Mucosa of gallbladder (tissue), 1 donor: Measurements from ENCODE around the gene FGD4. TPM values are rescaled to one million over a fixed set of nuclear protein-coding genes. Genes with fewer than 3 reads are reported as not detected.

Experiments used
- DNase-seq: peaks from one replicate; pipeline ENCODE4 v3.0.0-alpha.2; 2020; ENCODE audit warnings: low spot score
- total RNA-seq: library from RNA; stranded (reverse); gene quantifications from one replicate; pipeline ENCODE4 v1.2.1, GENCODE V29; 2021
- donor health status: DM: no; HTN: no; CAD: no.

The FGD4 gene
- total RNA-seq, 1 donor from 2014 or later, result 75.6 TPM

DNA sequence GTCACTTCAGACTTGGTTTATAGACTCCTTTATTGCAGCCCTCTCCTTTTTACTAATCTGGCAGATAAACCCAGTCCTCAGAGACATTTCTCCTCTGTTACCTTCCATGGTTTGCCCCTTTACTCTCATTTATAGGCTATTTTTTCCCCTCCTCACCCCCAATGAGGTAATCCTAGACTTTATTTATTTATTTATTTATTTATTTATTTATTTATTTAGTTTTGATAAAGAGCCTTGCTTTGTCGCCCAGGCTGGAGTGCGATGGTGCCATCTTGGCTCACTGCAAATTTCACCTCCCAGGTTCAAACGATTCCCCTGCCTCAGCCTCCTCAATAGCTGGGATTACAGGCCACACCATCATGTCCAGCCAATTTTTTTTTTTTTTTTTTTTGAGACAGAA lies 8.4 kb downstream of the FGD4 start:
- no peak for DNase-seq

DNA sequence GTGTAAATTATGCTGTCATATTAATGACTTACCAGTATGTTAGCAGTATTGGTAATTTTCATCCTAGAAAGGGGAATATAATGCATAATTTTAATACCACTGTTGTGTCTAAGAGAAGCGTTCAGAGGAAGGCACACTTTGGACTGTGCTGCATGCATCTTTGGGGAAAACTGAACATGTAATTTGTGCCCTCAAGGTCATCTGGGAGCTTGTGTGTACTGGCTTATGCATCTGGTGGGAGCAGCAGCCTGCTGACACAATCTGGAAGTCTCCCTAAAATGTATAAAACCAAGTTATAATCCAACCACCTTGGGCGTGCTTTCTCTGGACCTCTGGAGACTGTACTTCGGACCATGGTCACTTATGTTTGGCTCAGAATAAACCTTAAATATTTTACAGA lies 14.1 kb downstream of the FGD4 start:
- DNase-seq, result no peak

DNA sequence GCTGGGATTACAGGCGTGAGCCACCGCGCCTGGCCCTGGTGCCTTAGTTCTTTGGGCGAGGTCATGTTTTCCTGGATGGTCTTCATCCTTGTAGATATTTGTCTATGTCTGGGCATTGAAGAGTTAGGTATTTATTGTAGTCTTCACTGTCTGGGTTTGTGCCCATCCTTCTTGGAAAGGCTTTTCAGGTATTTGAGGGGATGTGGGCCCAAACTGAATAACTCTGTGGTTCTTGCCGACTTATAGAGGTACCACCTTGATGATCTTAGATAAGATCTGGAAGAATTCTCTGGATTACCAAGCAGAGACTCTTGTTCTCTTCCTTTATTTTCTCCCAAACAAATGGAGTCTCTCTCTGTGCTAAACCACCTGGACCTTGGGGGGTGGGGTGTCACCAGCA lies 18.9 kb downstream of the FGD4 start:
- no peak for DNase-seq

DNA sequence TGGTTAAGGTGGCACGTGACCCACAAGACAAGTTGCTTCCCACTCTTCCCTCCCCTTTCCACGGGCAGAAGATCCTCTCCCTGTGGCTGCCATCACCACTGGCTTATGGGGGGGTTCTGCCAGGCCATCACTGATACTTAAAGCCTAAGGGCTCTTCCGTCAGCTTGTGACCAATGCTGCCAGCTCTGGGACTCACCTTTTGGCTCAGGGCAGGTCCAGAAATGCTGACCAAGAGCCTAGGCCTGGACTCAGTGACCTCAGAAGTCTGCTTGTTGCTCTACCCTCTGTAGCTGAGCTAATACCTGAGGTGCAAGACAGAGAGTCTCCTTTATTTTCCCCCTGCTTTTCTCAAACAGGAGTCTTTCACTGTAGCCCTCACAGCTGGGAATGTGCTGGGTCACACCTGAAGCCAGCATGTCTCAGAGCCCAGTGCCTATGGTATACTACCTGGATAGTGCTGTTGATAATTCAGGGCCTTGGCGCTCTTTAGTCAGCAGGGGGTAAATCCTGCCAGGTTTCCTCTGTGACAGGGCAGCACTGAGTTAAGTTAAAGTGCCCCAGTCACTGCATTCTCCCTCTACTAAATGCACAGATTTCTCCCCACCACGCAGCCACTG lies 19.7 kb downstream of the FGD4 start:
- DNase-seq, result no peak

DNA sequence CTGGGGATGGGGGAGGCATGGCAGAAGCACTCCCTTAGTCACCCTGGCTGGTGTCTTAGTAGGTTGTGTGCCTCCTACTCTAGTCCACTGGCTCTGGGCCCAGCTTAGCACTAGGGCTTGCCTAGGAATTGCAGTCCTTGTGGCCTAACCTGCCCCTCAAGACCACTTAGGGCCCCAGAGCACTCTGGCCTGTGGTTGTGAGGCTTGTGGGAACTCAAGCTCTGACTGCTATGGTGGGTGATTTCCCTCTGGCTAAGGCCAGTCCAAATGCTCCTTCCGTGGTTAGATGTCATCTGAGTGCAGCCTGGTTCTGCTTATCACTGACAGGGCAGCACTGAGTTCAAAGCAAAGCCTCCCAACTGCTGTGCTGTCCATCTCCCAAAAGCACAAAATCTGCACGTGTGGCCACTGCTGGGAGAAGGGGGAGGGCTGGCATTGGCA lies 20.2 kb downstream of the FGD4 start:
- no peak for DNase-seq

DNA sequence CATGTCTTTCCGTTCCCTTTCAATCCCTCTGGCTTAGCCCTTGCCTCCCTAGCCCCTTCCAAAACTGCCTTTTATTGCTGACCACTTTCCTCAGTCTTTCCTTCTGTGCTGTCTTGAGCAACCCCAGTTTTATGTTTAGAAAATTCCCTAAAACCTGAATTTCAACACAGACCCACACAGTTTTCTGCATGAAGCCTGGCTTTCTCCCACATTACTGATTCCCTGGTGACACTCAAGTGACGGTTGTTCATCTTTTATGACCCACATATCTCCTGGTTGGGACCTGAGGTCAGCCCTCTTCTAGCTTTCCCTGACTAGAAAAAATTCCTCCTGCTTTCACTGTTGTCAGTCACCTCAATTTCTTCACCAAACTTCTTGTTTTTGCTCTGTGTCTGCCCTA lies 21.0 kb downstream of the FGD4 start:
- no peak for DNase-seq

DNA sequence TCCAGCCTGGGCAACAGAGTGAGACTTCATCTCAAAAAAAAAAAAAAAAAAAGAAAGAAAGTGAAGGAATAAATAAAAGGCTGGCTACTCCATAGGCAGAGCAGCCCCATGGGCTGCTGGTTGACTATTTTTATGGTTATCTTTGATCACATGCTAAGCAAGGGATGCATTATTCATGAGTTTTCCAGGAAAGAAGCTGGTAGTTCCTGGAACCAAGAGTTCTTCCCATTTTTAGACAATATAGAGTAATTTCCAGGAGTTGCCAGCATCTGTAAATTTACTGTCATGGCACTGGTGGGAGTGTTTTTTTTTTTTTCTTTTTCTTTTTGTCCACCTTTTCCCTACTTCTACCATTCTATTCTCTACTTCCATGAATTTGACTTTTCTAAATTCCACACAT lies 24.2 kb downstream of the FGD4 start:
- no peak for DNase-seq

DNA sequence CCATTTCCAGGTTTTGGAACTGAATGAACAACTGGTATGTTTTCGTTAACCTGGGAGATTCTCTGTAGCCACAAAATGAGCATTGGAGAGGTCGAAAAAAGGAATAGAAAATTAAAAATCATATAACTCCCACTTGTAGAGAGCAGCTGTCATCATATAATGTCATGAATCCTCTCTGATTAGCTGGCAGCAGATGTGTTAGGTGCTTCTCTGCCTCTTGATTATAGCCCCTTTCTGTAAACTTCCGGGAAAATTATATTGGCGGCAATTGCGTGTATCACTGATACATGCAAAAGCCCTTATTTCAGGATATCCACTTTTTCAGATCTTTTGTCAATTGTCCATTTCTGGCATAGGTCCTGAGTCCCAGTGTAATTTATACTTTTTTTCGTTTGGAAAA lies 31.7 kb downstream of the FGD4 start:
- DNase-seq, result no peak

DNA sequence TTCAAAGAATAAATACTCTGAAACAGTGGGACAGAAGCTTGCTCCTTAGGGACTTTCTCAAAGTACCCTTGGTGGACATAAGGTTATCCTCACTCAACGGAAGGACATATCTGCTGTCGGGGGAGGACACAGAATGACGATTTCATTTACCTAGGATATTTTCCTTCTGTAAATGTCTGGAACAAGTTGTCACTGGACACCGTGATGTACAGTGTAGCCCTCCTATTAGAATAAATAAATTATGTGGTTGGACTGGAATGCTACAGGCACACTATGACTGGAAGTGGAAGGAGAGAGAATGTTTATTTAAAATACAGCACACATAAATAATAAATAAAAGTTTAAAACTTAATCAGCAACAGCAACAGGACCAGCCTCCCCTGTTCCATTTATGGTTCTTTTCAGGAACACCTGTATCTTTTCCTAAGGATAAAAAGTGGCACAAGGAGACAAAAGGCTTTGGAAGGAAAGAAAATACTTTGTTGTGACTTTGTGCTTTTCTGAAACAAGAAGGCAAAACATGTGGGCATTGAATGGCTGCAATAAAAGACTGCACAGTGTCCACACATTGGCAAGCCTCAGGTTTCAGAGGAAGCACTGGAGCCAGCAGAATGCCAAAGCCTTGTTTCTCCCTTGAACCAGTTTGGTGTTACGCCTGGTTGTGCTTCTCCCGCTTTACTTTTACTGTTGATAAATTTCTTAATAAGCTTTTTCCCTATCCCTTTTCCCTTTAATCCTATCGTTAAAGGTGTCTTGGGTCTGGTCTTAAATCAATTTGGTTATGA lies 36.8 kb downstream of the FGD4 start:
- DNase-seq, result no peak

DNA sequence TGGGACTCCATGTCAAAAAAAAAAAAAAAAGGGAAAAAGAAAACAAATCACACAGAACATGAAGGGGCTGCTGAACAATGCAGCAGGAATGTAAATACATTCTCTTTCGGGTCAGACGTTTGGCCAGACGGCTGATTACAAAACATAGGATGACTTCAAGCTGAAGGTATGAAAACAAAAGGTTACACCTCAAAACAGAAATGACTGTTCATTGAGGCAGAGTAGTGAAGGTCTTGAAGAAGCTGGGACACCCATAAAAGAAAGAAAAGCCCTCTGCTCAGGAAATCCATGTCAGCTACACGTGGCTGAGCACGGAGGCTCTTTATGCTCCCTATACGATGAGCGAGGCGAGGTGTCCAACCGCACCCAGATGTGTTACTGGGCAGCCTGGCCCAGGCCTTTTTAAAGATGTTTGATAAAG lies 37.7 kb downstream of the FGD4 start:
- DNase-seq, result no peak

DNA sequence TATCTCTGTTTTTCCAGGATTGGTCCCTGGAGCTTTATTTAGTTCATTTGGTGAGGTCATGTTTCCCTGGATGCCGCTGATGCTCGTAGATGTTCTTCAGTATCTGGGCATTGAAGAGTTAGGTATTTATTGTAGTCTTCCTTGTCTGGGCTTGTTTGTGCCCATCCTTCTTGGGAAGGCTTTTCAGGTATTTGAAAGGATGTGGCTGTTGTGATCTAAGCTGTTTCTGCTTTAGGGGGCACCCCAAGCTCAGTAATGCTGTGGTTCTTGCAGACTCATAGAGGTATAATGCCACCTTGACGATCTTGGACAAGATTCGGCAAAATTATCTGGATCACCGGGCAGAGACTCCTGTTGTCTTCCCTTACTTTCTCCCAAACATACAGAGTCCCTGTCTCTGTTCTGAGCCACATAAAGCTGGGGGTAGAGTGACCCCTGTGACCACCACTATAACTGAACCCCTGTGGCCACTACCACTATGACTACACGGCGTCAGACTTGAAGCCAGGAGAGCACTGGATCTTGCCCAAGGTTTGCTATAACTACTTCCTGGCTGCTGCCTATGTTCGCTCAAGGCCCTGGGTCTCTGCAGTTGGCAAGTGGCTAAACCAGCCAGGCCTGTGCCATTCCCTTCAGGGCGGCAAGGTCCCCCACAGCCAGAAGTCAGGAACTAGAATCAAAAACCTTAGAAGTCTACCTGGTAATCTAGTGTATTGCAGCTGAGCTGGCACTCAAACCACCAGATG lies 40.9 kb downstream of the FGD4 start:
- DNase-seq, result no peak

DNA sequence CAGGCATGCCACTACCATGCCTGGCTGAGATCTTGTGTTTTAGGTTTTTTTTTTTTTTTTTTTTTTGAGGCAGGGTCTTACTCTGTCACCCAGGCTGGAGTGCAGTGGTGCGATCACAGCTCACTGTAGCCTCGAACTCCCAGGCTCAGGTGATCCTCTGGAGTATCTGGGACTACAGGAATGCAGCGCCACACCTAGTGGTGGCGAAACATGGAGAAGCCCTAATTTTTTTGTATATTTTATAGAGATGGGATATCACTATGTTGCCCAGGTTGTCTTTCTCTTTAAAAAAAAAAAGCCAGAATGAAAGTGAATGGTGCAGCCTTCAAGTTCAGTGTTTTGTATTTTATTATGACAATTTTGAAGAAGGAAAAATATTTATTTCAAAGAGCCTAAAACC lies 44.1 kb downstream of the FGD4 start:
- no peak for DNase-seq

DNA sequence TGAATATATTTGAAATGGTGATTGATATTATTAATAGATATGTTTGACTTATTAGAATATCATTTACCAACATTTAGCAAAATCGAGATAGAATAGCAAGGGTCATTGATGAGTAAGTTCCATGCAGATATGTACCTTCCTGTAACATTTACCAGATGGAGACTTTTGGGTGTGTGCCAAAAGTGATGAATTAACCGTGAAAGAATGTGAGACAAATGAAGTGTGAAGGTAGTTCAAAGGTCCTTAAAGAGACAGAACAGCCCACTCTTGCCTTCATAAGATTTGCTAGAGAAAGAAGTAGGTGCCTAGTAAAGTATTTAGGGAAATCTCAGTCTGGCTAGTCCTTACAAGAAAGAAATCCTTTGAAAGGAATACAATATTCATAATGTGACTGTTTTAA lies 45.5 kb downstream of the FGD4 start:
- DNase-seq, result peak; percentile 80

DNA sequence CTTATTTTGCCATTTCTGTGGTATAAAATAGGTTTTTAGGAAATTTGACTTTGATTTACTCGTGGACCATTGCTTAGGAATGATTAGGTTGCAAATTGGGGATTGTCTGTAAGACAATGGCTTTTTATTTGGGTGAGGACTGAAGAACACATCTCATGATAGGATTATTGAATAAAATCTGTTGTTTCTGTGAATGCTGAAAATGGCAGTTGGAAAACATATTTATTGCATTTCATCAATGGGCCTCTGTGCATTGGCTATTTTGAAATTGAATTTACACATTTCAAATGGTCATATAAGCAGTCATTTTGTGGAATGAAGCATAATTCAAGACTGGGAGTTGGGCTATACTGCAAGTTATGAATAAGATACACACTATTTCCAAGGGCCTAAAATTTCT lies 46.0 kb downstream of the FGD4 start:
- no peak for DNase-seq

DNA sequence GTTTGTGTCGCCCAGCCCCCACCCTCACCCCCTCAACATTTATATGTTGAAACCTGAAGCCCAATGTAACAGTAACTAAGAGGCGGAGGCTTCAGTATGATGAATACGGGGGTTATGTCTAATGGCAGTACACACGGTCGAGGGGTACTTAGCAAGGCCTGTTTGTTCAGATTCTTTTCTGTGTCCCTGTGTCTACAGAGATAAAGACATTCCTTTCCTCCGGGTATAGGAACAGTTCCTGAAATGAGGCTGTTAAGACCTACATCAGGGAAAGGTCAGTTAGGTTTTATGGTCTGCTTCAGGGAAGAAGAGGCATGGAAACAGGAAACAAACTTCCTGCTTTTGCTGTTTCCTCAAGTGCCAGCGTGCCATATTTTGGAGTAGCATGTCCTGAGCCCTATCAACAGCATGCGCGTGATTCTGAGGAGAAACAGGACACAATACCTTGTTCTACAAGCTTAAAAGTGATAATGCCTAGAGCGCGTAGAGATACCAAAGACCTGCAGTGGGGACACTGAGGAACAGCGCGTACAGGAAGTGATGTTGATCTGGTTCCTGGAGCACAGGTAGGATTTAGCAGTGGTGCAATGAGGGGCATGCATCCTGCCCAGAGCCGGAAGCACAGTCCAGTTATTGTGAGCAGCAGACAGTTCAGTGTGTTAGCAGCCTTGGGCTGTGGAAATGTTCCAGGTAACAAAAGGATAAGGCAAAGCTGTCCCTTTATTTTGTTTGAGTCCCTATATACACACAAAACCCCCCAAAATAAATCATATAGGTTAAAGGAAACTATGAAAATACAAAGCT lies 47.2 kb downstream of the FGD4 start:
- no peak for DNase-seq

DNA sequence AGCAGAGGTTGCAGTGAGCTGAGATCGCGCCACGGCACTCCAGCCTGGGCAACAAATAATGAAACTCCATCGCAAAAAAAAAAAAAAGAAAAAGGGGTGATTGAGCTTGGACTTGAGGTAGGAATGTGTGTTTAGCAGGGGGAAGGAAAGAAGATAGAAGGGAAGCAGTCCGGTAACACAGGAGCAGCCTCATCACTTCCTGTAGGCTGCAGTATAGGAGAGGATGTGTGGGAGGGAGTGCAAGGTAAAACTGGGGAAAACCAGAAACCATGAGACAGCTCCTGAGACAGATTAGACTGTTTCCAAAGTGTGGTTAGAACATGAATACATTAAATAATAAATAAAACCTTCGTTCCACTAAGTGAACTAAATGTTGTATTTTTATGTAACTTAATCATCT lies 49.2 kb downstream of the FGD4 start:
- no peak for DNase-seq

DNA sequence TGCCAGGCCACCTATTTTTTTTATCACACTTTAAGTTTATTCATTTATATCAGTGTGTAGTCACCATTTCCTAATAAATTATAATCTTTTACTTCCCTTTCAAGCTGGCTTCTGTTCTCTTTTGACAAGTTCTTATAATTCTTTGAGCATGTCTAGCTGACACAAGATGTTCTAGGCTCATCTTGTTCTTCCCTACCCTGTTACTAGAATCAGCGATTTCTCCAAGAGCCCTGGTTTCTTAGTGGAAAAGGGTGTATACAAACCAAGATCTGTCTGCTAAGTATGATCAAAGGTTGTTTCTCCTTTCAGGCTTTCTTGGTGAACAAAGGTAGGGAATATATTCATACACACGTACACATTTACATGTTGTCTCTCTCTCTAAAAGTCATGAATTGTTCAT lies 51.0 kb downstream of the FGD4 start:
- DNase-seq, result no peak

DNA sequence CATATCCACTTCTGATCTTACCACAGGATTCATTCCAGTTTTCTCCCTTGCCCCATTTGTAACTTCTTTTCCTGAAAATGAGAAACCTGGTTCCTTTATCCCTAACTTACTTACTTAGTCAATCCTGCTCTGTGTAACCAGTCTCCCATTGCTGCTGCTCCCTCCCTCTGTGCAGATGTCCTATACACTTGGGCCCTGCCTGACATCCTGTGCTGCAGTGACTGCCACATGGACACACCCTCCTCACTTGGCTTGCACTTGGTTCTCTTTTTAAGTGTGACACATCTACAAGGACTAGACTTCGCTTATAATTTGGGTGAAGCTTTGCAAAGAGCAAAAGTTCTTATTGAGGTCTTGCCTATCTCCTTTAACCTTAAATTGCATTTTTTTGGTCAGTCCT lies 51.4 kb downstream of the FGD4 start:
- no peak for DNase-seq

DNA sequence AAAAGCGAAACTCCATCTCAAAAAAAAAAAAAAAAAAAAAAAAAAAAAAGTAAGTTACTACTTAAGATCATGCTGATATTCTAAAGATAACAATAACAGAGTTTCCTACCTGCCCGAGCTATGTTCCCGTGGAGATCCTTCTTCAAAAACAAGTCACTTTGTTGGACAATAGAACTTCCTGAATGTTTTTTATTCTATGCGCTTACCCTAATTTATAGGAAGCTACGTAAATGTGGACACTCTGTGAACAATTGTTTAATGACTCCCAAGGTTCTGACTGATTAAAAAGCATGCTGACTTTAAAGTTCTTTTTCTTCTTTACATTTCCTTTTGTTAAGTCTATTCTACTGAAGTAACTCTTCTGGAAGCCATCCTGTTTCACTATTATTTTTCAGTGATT lies 52.5 kb downstream of the FGD4 start:
- DNase-seq, result no peak

DNA sequence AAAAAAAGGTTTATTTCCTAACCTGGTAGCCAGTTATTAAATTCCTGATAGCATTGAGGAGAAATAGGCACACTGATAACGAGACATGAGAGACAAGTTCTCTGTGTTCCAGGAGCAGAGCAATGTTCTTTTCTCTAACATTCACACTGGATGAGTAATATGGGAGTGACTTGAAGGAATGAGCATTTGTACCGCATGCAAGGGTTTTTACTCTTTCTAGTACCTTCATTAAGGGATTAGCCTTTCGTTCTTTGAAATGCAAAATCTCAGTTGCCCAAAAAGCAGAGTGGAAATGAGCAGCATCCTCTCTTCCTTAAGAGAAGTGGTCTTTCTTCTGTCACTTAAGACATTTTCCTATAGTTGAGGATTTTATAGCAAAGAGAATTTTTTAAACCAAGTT lies 54.7 kb downstream of the FGD4 start:
- no peak for DNase-seq

DNA sequence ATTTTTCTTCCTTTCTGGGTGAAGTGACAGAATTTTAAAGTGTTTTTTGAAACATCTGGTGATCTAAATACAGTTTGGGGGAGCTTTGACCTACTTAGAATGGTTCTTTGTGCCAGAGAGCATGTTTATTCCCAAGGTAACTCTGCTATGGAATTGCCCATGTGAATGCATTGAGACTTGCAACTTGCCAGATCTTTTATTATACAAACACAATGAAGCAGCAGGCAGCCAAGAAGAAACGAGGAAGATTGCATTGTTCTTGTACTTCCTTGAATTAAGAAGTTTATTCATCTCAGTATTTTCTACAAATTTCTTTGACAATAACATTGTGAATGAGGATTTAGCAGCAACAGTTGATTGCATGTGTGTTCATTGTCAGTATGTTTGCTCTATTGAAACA lies 55.5 kb downstream of the FGD4 start:
- peak; percentile 29 for DNase-seq

DNA sequence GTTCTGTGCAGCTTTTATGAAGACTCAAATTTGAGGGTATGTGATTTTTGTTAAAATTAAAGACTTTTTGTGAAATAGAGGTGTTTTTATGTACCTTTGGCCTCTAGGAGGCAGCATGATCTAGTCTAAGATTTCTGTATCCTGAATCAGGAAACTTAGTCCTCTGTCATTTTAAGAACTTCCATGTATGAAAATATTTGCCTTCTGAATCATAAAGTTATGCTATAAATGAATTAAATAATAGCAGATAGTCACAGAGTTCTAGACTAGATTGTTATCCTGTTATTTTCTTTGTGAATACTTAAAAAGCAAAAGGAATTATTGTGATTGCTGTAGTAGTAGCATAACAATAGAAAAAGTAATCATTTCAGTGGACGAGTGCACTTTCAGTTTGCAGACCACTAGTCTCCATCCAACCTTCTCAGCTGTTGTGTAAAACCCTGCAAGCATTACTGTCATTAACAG lies 56.3 kb downstream of the FGD4 start:
- DNase-seq, result peak; percentile 32
